ENCODE data around the gene TGFBRAP1. TPM values are rescaled to one million over a fixed set of nuclear protein-coding genes. Genes with fewer than 3 reads are reported as not detected.

TGFBRAP1 gene
- total RNA-seq, 1 experiment from 2014 or later = 24.8 TPM

- no peaks in the 10 kb centered on the region for H3K27me3 ChIP-seq (replicated peaks; ENCODE audit: insufficient read depth, low read depth, low read length, poor library complexity)
- TF ChIP-seq CTCF (conservative IDR thresholded peaks at IDR 0.05; ENCODE audit: low read depth, low read length) (no peak), EZH2 (IDR thresholded peaks at IDR 0.05; ENCODE audit: borderline replicate concordance, low read depth, low read length, poor library complexity, severe bottlenecking) (no peak)
- no peaks in the 10 kb centered on the region for H3K36me3 ChIP-seq (ENCODE audit: insufficient read depth, low read length, poor library complexity, severe bottlenecking)
- intact Hi-C loops (cut with micrococcal nuclease; ENCODE audit: unreplicated experiment) = loop anchor here (1.0 to 10.0 kb wide), 2 partner anchors 176 to 716 kb away; no protein-coding TSS in a partner anchor
- no peak for DNase-seq (ENCODE audit: low spot score)
- ChIA-PET CTCF (no interaction called here), POLR2A (ENCODE audit: low non-redundant PET) (no interaction called here)
- no peak overlapping the region for H3K27ac ChIP-seq (ENCODE audit: low read depth, low read length, poor library complexity, severe bottlenecking)
- no peak overlapping the region for H3K4me3 ChIP-seq (ENCODE audit: low read depth, low read length, poor library complexity, severe bottlenecking)
- no peaks in the 10 kb centered on the region for H3K4me1 ChIP-seq (ENCODE audit: insufficient read depth, low read length, poor library complexity, severe bottlenecking)
- no TSS peak for BruUV-seq (replicated peaks)
- no peaks in the 10 kb centered on the region for H3K9me3 ChIP-seq (ENCODE audit: low read depth, low read length, poor library complexity, severe bottlenecking)
These were observed 39.3 kb upstream of the TGFBRAP1 start for GRCh38 chr2:105368759-105369408.

DNA sequence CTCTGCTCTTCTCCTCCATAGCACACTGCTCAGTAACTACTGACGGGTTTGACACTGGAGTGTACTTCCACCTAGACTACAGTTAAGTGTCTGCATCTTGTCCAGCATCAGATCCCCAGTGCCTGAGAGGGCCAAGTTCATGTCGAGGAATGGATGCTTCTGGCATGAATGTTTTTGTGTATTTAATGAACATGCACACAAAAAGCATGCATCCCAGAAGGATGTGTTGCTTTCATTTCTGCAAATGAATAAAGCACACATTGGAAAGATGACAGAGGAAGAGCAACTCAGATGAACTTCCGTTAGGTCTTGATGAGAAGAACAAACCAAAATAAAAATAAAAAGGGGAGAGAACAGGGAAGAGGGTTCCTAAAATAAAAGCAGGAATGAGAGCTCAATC, 35.7 kb upstream of the TGFBRAP1 start:
- POLR2A ChIA-PET (ENCODE audit: low non-redundant PET) = no interaction called here
- Histone ChIP-seq H3K4me3 (ENCODE audit: low read depth, low read length, poor library complexity, severe bottlenecking) (no peak overlapping the region), H3K4me1 (ENCODE audit: insufficient read depth, low read length, poor library complexity, severe bottlenecking) (no peaks in the 10 kb centered on the region), H3K27me3 (replicated peaks; ENCODE audit: insufficient read depth, low read depth, low read length, poor library complexity) (no peaks in the 10 kb centered on the region), H3K9me3 (ENCODE audit: low read depth, low read length, poor library complexity, severe bottlenecking) (no peaks in the 10 kb centered on the region), H3K36me3 (ENCODE audit: insufficient read depth, low read length, poor library complexity, severe bottlenecking) (peaks cover 6% of the 10 kb centered on the region), H3K27ac (ENCODE audit: low read depth, low read length, poor library complexity, severe bottlenecking) (no peak overlapping the region)
- no peak for DNase-seq (ENCODE audit: low spot score)
- CTCF ChIA-PET = no interaction called here
- no TSS peak for BruUV-seq (replicated peaks)
- TF ChIP-seq EZH2 (IDR thresholded peaks at IDR 0.05; ENCODE audit: borderline replicate concordance, low read depth, low read length, poor library complexity, severe bottlenecking) (no peak), CTCF (conservative IDR thresholded peaks at IDR 0.05; ENCODE audit: low read depth, low read length) (no peak)
- intact Hi-C loops (cut with micrococcal nuclease; ENCODE audit: unreplicated experiment) = loop anchor here (10.0 kb wide), 1 partner anchor 720 kb away; no protein-coding TSS in a partner anchor

DNA sequence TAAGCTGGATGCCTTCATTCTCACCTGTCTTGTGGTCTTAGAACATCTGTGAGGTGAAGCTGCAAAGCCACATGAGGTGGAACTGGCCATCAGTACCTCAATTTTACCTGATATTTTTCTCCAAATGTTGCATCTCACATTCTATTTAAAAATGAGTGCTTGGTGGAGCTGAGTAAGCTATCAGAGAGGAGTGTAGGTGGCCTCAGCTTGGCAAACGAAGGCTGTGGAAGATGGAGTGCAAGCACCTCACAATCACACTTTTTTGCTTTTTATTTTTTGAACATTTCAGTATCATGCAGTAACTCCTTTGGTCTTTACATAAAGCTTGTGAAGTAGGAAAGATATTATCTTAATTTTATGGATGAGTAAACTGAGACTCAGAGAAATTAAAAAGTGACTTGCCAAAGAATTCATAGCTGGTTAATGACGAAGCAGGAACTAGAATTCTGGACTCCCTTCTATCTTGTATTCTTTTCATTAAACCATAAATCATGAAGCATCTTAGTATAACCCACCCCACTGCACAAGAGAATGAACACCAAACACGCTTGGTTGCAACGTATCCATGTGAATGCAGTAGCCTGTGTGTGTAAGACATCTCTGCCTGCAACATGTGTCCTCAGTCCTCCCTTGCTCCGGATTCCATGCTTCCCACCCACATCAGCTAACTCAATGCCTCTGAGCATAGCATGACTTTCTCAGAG, 35.1 kb upstream of the TGFBRAP1 start:
- no peak overlapping the region for H3K27ac ChIP-seq (ENCODE audit: low read depth, low read length, poor library complexity, severe bottlenecking)
- H3K27me3 ChIP-seq (replicated peaks; ENCODE audit: insufficient read depth, low read depth, low read length, poor library complexity) = no peaks in the 10 kb centered on the region
- H3K4me1 ChIP-seq (ENCODE audit: insufficient read depth, low read length, poor library complexity, severe bottlenecking) = no peaks in the 10 kb centered on the region
- BruUV-seq (replicated peaks) = no TSS peak
- intact Hi-C loops (cut with micrococcal nuclease; ENCODE audit: unreplicated experiment) = loop anchor here (10.0 kb wide), 1 partner anchor 720 kb away; no protein-coding TSS in a partner anchor
- no peak for TF ChIP-seq CTCF (conservative IDR thresholded peaks at IDR 0.05; ENCODE audit: low read depth, low read length)
- no peak for TF ChIP-seq EZH2 (IDR thresholded peaks at IDR 0.05; ENCODE audit: borderline replicate concordance, low read depth, low read length, poor library complexity, severe bottlenecking)
- ChIA-PET POLR2A (ENCODE audit: low non-redundant PET) (no interaction called here), CTCF (no interaction called here)
- no peak for DNase-seq (ENCODE audit: low spot score)
- no peaks in the 10 kb centered on the region for H3K9me3 ChIP-seq (ENCODE audit: low read depth, low read length, poor library complexity, severe bottlenecking)
- peaks cover 6% of the 10 kb centered on the region for H3K36me3 ChIP-seq (ENCODE audit: insufficient read depth, low read length, poor library complexity, severe bottlenecking)
- no peak overlapping the region for H3K4me3 ChIP-seq (ENCODE audit: low read depth, low read length, poor library complexity, severe bottlenecking)
